ENCODE results near the gene LRIG1.

The LRIG1 gene

DNA sequence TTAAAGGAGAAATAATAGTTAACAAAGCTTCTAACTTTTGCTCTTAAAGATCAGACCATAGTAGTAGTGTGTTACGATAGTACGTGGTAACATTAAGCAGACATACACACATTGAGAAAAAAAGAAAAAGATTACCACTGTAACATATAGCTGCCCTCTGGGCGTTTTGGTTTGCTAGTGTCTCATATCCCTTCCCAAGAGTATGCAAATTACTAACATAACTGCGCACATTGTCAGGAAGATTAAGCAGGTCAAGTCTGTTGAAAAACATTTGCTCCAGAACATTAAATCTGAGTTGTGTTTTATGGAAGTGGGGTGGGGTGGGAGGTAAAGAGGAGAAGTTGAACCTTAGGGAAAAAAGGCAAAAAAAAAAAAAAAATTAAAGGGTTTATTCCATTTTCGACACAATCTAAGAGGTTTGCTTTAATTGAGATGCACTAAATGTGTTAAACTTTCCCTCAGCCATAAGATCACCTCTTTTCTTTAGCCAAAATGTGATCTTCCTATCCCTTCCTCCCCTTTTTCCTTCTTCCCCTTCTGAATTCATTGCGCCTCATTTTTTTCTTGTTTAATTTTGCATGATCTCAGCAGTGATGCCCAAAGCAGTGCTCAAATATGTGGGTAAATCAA lies 1.5 kb upstream of the LRIG1 start:
- H3K36me3 ChIP-seq (ENCODE audit: control insufficient read depth, insufficient read depth, low read length): no peaks in the 10 kb centered on the region
- no peaks in the 10 kb centered on the region for H3K9me3 ChIP-seq (ENCODE audit: control insufficient read depth, insufficient read depth, low read length)
- H3K9ac ChIP-seq (ENCODE audit: low read depth, low read length): no peak overlapping the region
- no peaks in the 10 kb centered on the region for H3K27me3 ChIP-seq (ENCODE audit: control insufficient read depth, insufficient read depth, low read length)
- no peak overlapping the region for H3K4me3 ChIP-seq (ENCODE audit: low read depth, low read length)
- H3K4me1 ChIP-seq (ENCODE audit: control insufficient read depth, insufficient read depth, low read length): peaks cover 12% of the 10 kb centered on the region

DNA sequence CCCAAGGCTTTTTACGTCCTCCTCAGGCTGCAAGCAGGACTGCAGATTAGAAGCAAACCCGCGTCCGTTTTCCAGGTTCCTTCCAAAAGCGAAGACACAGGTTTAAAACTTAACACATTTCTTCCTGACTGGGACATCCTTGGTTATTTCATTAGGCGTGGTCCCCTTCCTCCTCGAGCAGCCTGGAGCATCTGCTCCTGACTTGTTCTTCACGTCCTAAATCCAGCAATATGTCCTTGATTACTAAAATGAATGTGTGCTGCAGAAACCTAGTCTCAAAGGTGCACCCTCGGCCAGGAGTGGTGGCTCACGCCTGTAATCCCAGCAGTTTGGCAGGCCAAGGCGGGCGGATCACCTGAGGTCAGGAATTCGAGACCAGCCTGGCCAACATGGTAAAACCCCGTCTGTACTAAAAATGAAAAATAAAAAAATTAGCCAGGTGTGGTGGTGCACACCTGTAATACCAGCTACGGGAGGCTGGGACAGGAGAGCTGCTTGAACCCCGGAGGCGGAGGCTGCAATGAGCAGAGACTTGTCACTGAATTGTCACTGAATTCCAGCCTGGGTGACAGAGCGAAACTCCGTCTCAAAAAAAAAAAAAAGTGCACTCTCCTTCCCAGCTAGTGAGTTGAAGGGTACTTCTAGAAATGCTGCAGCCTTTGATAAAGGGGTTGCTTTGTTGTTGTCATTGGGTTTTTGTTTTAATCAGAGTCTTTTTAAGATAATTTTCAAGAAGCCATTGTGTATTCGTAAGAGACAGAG lies 842 bp upstream of the LRIG1 start:
- H3K9me3 ChIP-seq (ENCODE audit: control insufficient read depth, insufficient read depth, low read length): no peaks in the 10 kb centered on the region
- no peak overlapping the region for H3K9ac ChIP-seq (ENCODE audit: low read depth, low read length)
- no peaks in the 10 kb centered on the region for H3K36me3 ChIP-seq (ENCODE audit: control insufficient read depth, insufficient read depth, low read length)
- H3K27me3 ChIP-seq (ENCODE audit: control insufficient read depth, insufficient read depth, low read length): no peaks in the 10 kb centered on the region
- H3K4me3 ChIP-seq (ENCODE audit: low read depth, low read length): peak overlapping the region; percentile 54
- H3K4me1 ChIP-seq (ENCODE audit: control insufficient read depth, insufficient read depth, low read length): peaks cover 18% of the 10 kb centered on the region

DNA sequence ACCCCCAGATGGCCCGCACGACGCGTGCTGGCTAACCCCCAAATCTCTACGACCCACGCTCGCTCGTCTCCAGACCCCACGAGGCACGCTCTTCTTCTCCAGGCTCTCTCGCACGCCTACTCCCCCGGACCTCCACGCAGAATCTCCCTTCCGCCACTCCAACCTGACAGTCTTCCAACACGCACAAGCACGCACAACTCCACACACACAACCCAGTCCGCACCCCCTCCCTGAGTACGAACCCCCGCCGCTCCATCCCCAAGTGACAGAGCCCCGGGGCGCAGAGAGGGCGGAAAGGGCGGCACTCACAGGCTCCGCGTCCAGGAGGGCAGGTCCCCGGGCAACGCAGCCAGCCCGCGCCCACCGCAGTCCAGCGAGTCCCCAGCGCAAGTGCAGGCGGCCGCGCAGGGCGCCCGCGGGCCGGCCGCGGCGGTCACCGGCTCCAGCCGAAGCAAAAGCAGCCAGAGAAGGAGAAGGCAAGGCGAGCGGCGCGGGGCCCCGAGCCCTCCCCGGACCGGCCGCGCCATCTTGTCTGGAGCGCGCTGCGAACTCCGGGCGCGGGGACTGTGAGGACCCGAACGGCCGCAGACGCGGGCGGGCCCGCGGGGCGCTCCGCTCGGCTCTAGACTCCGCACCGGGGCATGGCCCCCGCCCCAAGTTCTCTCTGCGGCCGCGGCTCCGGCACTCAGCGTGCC lies 794 bp downstream of the LRIG1 start:
- Histone ChIP-seq H3K9ac (ENCODE audit: low read depth, low read length) (peak overlapping the region; percentile 73), H3K4me1 (ENCODE audit: control insufficient read depth, insufficient read depth, low read length) (peaks cover 33% of the 10 kb centered on the region), H3K4me3 (ENCODE audit: low read depth, low read length) (peak overlapping the region; percentile 73)

DNA sequence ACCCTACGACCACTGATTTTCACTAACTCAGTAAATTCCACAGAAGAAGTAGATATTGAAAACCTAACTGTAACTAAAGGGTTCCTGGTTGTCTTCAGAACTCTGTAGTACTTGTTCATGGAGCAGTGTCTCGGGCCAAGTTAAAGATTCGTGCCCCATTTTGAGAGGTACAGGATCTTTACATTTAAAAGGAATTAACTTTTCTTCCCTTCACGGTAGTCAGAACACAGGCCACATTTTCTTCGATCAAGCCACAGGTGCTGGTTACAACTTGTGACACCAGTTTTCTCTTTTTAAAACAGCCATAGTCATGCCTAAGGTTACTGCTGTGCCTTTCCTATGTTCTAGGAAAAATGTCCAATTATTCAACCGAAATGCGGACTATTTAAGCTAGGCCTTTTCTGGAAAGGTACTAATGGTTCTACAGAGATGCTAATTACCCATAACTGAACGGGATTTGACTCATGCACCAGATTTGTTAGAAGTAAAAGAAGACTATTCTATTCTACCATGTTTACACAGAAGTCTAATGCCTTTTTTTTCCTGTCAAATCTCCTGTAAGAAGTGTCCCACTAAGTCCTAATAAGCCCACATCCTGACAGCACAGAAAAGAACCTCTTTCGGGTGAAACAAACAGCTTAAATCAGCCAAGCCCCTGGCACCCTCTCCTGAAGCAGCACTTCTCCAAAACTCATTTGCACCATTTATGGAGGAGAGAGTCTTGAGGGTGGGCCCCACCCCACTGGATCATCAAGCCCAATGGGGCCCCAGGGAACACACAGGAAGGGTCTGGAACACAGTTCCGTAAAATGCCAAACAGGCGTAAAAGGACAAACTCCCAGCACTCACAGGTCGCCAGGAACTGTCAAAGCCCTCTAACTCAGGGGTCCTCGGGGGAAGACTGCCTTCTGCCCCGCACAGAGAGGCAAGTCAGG lies 1.9 kb downstream of the LRIG1 start:
- Histone ChIP-seq H3K9me3 (ENCODE audit: control insufficient read depth, insufficient read depth, low read length) (no peaks in the 10 kb centered on the region), H3K4me3 (ENCODE audit: low read depth, low read length) (peak overlapping the region; percentile 73), H3K4me1 (ENCODE audit: control insufficient read depth, insufficient read depth, low read length) (peaks cover 44% of the 10 kb centered on the region), H3K9ac (ENCODE audit: low read depth, low read length) (peak overlapping the region; percentile 68), H3K36me3 (ENCODE audit: control insufficient read depth, insufficient read depth, low read length) (no peaks in the 10 kb centered on the region), H3K27me3 (ENCODE audit: control insufficient read depth, insufficient read depth, low read length) (no peaks in the 10 kb centered on the region)

More for the DNA sequence above, 794 bp downstream of the LRIG1 start:
- no peaks in the 10 kb centered on the region for H3K9me3 ChIP-seq (ENCODE audit: control insufficient read depth, insufficient read depth, low read length)
- no peaks in the 10 kb centered on the region for H3K27me3 ChIP-seq (ENCODE audit: control insufficient read depth, insufficient read depth, low read length)
- no peaks in the 10 kb centered on the region for H3K36me3 ChIP-seq (ENCODE audit: control insufficient read depth, insufficient read depth, low read length)

DNA sequence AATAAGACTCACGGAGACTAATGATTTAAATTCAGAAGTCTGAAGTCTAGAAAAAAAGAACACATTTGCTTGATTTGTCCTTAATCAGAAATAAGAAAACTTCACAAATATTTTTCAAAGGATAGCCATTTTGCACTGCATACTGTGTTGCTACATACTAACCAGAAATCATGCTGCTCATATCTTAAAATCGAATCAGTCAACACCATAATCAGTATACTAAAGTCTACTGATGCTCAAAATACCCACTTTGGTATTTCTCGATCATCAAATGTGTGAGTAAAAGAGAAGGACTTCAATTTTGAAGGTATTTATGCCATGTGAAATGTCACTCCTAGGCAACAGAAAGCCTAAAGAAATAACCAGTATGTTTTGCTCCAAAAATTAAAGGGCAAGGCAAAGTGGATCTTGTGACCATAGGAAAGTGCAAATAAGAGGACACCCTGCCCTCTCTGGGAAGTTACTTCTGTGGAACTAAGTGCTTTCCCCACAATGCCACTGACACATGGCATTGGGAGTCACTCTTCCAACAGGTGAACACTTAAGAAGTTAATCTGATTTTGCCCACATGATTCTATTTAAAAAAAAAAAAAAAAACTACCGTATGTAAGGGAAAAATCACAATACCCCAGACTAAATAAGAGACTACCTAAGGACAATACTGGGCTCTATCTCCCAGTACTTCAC lies 2.7 kb downstream of the LRIG1 start:
- Histone ChIP-seq H3K27me3 (ENCODE audit: control insufficient read depth, insufficient read depth, low read length) (no peaks in the 10 kb centered on the region), H3K4me1 (ENCODE audit: control insufficient read depth, insufficient read depth, low read length) (peaks cover 50% of the 10 kb centered on the region), H3K9ac (ENCODE audit: low read depth, low read length) (peak overlapping the region; percentile 26), H3K9me3 (ENCODE audit: control insufficient read depth, insufficient read depth, low read length) (no peaks in the 10 kb centered on the region), H3K36me3 (ENCODE audit: control insufficient read depth, insufficient read depth, low read length) (no peaks in the 10 kb centered on the region), H3K4me3 (ENCODE audit: low read depth, low read length) (peak overlapping the region; percentile 73)

DNA sequence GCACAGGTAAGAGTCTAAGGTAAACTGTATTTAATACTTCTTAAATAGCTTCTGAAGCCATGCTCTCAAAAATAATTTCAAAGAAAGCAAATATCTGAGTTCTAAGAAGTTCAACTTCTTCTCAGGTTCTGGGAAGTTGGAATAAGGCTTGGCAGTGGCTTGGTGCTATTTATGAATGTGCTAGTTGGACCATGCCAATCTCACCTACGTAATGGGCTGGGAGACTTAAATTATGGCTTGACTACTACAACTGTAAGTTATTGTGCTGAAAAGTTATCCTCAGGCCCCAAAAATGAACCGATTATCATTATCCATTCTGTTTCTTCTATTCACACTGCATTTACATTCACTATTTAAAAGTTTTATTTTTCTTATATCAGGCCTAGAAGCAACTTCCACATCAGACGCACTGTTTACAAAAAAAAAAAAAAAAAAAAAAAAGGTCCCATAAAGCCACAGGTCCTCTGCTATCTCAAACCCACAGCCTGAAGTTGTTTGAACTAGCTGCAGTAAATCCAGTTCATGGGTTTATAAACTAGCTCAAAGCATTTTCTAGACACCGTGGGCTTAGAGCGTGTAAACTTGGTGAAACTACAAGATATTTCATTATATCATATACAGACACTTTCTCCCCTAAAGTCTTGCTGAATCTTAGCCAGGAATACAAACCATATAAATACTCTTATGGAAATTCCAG lies 3.4 kb downstream of the LRIG1 start:
- no peak overlapping the region for H3K9ac ChIP-seq (ENCODE audit: low read depth, low read length)
- no peaks in the 10 kb centered on the region for H3K36me3 ChIP-seq (ENCODE audit: control insufficient read depth, insufficient read depth, low read length)
- H3K27me3 ChIP-seq (ENCODE audit: control insufficient read depth, insufficient read depth, low read length): no peaks in the 10 kb centered on the region
- H3K4me1 ChIP-seq (ENCODE audit: control insufficient read depth, insufficient read depth, low read length): peaks cover 57% of the 10 kb centered on the region
- H3K4me3 ChIP-seq (ENCODE audit: low read depth, low read length): peak overlapping the region; percentile 73
- no peaks in the 10 kb centered on the region for H3K9me3 ChIP-seq (ENCODE audit: control insufficient read depth, insufficient read depth, low read length)

DNA sequence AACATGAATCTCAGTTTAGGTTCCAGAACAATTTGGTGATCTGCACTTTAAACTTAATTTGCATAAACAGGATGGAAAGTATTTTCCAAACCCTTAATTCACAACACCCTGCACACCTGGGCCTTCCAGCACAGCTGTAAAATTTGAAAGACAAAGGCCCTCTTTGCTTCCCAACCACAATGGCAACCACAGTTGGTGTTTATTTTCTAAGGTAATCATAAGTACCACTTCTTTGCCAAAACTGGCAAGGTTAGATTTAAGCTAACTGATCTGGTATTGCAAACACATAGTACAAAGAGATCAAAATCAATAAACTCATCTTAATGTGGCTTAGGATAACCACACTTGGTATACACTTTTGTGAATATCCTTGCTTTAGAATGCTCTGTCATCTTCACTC lies 4.1 kb downstream of the LRIG1 start:
- Histone ChIP-seq H3K4me1 (ENCODE audit: control insufficient read depth, insufficient read depth, low read length) (peaks cover 62% of the 10 kb centered on the region), H3K9me3 (ENCODE audit: control insufficient read depth, insufficient read depth, low read length) (no peaks in the 10 kb centered on the region), H3K36me3 (ENCODE audit: control insufficient read depth, insufficient read depth, low read length) (no peaks in the 10 kb centered on the region), H3K4me3 (ENCODE audit: low read depth, low read length) (peak overlapping the region; percentile 73), H3K27me3 (ENCODE audit: control insufficient read depth, insufficient read depth, low read length) (no peaks in the 10 kb centered on the region), H3K9ac (ENCODE audit: low read depth, low read length) (no peak overlapping the region)

DNA sequence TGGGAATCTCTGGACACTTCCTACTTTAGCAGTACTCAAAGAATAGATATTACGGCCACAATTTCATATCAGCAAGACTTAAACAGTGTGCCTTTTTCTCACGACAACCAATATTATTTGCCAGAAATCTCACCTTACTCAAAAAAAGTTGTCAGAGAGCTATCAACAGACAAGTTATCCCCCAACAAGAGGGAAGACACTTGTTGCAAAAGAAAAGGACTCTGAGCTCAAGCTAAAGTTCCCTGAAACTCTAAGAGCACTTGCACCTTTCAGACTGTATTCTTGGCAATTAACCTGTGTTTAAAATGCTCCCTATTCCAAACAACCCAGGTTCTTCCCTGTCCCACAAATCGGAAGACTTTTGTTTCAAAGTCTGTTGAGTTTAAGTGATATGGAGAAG lies 4.5 kb downstream of the LRIG1 start:
- Histone ChIP-seq H3K4me3 (ENCODE audit: low read depth, low read length) (peak overlapping the region; percentile 73), H3K9ac (ENCODE audit: low read depth, low read length) (no peak overlapping the region), H3K27me3 (ENCODE audit: control insufficient read depth, insufficient read depth, low read length) (no peaks in the 10 kb centered on the region), H3K36me3 (ENCODE audit: control insufficient read depth, insufficient read depth, low read length) (no peaks in the 10 kb centered on the region), H3K9me3 (ENCODE audit: control insufficient read depth, insufficient read depth, low read length) (no peaks in the 10 kb centered on the region), H3K4me1 (ENCODE audit: control insufficient read depth, insufficient read depth, low read length) (peaks cover 63% of the 10 kb centered on the region)

DNA sequence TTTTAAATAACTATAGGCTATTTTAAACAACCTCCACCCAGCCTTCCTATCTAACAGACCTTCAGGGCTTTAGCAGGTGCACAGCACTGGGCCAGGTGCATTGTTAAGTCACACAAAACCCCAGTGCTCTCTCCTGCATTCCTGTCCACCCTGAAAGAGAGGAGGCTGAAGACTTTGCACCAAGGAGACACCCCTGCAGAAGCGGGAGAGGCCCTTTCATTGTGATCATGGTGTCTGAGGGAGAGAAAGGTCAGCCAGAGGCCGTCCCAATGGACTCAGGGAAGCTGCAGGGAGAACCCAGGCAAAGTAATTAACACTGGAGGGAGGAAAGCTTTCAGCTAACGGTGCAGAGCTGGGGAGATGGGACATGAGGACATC lies 5.2 kb downstream of the LRIG1 start:
- Histone ChIP-seq H3K36me3 (ENCODE audit: control insufficient read depth, insufficient read depth, low read length) (no peaks in the 10 kb centered on the region), H3K4me1 (ENCODE audit: control insufficient read depth, insufficient read depth, low read length) (peaks cover 68% of the 10 kb centered on the region), H3K9me3 (ENCODE audit: control insufficient read depth, insufficient read depth, low read length) (no peaks in the 10 kb centered on the region), H3K27me3 (ENCODE audit: control insufficient read depth, insufficient read depth, low read length) (no peaks in the 10 kb centered on the region), H3K9ac (ENCODE audit: low read depth, low read length) (no peak overlapping the region), H3K4me3 (ENCODE audit: low read depth, low read length) (peak overlapping the region; percentile 45)

DNA sequence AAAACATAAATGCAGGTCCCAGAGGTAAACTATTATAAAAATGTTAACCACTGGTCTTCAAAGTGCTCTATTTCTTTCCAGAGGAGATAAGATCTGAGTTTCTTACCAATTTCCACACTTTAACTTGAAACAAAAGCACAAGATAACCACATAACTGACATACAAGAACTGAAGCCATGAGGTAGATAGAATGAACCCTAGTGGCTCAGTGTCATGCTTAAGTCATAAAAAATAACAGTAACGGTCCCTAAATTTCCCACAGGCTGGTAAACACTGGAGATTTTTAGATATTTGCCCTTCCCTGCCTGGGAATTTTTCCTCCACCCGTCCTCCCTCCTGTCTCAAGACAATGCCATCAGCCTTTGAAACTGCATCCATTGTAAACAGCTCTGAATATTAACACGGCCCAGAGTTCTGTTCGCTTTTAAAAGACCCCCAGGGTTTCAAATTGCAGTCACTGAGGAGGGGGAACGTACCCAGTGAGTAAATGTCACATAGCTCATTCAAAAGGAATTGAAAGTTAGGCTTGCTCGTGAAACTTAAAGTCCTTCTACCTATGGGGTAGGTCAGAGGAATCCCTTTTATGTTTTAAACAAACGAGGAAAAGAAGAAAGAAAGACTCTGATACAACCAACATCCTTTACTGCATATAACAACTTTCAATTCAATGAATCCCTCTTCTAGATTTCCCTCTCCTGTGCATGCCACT lies 5.7 kb downstream of the LRIG1 start:
- H3K4me1 ChIP-seq (ENCODE audit: control insufficient read depth, insufficient read depth, low read length): peaks cover 74% of the 10 kb centered on the region
- no peak overlapping the region for H3K9ac ChIP-seq (ENCODE audit: low read depth, low read length)
- H3K27me3 ChIP-seq (ENCODE audit: control insufficient read depth, insufficient read depth, low read length): no peaks in the 10 kb centered on the region
- peak overlapping the region; percentile 45 for H3K4me3 ChIP-seq (ENCODE audit: low read depth, low read length)
- H3K9me3 ChIP-seq (ENCODE audit: control insufficient read depth, insufficient read depth, low read length): no peaks in the 10 kb centered on the region
- no peaks in the 10 kb centered on the region for H3K36me3 ChIP-seq (ENCODE audit: control insufficient read depth, insufficient read depth, low read length)

Measured in iPS-15b (cell line).